Fibroblast of skin of right biceps (primary cell): ENCODE data around the gene SSBP3.
"Not testable (repeated sequence)": the region's sequence is repeated elsewhere in the genome, so short reads cannot be mapped to it uniquely, and the experiment has no call there.

ENCODE experiments used
- DNase-seq: peaks from one replicate; pipeline ENCODE4 v3.0.0-alpha.2; 2013

SSBP3 gene

GRCh38 chr1:54347955-54348699 is 58.1 kb downstream of the SSBP3 start:
- no peak for DNase-seq

- no peak for DNase-seq
Measured at GRCh38 chr1:54347261-54347954, 58.8 kb downstream of the SSBP3 start.

DNA sequence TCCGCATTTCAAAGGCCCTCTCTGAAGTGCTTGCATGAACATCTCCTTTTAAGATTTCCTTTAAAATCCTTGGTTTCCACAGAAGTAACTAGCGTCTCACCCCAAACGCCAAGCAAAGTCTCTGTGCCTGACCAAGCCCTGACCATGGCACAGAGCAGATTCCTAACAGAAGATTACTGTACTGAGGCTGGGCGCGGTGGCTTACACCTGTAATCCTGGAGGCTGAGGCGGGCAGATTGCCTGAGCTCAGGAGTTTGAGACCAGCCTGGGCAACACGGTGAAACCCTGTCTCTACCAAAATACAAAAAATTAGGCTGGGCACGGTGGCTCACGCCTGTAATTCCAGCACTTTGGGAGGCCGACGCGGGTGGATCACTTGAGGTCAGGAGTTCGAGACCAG is 60.6 kb downstream of the SSBP3 start:
- DNase-seq = not testable (repeated sequence)

DNA sequence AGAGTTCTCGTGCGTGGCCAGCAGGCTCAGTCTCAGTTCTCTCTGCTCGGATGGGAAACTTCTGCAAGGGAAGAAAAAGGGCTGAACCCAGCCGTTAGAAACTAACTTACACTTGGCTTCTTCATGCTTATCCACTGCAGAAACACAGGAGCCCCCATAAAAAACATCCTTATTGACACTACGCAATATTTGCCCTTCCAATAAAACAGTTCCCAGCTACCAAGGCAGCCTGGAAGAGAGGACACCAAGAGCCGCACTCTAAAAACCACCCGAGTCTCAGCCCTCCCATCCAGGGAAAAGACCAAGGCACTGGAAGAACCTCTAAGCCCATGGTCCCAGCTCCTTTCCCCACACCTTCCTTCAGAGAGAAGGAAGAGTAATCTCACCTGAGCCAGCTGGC is 61.1 kb downstream of the SSBP3 start:
- no peak for DNase-seq

DNA sequence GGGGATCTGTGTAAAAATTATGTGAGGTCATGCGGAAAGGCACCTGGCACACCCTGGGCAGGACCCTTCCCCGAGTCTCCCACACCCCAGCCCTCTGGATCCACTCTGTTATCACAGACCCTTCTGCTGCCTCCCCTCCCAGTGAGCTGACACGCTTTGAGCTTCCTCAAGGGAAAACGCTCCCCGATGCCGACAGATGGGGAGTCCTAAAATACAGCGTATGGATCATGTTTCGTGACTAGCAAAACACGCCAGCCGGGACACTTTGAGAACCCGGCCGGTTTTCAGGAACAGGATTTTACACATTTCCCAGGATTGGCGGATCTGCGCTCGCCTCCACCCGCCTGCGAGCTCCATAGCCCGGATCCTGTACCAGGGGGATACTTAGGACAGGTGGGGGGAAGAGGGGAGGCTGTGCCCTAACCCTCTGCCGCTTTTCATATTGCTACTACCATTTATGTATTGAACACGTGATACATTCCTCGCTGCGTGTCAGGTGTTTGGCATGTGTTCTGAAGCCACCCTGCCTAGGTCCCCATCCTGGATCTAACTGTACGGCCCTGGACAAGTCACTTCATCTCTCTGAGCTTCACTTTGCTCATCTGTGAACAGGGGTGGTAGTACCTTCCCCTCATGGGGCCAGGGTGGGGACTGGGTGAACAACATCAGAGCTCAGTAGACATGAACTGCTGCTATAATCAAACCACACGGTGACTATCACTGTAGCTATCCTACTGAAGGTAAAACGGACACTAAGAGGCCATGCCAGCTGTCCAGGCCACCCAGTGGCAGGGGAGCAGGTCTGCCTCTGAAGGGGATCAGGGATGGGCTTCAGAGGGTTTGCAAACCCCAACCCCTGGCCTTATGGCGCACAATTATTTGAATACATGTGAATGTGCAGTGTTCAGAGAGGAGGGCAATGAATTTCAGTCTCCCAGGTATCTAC is 63.2 kb downstream of the SSBP3 start:
- no peak for DNase-seq

- DNase-seq = no peak
Measured at GRCh38 chr1:54342288-54342687, 63.9 kb downstream of the SSBP3 start.

DNA sequence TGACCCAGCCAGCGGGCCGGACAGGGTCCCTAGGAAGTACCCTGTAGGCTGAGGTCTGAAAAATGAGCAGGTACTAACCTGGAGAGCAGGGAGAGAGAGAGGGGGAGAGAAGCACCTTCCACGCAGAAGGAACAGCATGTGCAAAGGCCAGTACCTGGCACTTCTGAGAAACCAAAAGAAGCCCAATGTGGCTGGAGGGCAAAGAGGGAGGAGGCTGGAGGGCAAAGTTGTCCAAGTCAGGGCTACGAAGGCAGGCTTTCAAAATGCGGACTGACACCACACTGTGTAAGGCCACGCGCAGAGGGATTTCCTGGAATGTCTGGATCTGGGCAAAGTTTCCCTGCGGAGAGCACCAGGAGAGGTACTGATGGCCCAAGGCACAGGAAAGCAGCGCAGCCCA is 64.4 kb downstream of the SSBP3 start:
- no peak for DNase-seq

GRCh38 chr1:54340878-54341277 is 65.3 kb downstream of the SSBP3 start:
- no peak for DNase-seq

GRCh38 chr1:54340434-54340833 is 65.8 kb downstream of the SSBP3 start:
- no peak for DNase-seq

DNA sequence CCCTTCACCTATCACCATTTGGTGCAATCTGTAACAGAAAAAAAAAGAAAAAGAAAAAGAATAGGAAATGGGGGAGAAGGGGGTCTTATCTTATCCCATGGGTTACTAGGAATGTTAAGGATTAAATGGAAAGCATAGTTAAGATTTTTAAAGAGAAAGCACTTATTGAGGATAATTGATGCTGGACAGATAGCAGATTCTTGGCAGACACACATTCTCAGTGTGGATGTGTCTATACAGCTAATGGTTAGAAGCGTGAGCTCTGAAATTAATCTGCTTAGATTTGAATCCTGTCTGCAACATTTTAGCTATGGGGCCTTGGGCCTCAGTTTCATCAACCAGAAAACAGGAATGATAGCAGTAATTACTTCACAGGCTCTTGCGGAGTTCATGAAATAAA is 67.1 kb downstream of the SSBP3 start:
- peak; percentile 27 for DNase-seq

GRCh38 chr1:54338464-54338863 is 67.7 kb downstream of the SSBP3 start:
- DNase-seq = peak; percentile 26

DNA sequence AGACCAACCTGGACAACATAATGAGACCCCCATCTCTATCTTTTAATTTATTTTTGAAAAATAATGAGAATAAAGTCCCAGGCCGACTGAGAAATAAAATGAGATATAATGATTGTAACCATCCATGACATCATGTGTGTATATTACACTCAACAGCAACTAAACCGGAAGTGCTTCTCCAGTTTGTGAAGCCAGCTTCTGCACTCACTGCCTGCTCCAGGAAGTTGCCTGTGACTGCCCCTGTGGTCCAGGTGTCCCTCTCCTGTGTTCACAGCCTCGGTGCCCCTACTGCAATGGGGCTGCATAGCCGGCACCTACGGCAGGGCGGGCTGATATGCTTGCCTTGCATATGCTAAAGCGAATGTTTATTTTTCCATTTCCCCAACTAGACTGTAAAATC is 68.3 kb downstream of the SSBP3 start:
- DNase-seq = peak; percentile 51

DNA sequence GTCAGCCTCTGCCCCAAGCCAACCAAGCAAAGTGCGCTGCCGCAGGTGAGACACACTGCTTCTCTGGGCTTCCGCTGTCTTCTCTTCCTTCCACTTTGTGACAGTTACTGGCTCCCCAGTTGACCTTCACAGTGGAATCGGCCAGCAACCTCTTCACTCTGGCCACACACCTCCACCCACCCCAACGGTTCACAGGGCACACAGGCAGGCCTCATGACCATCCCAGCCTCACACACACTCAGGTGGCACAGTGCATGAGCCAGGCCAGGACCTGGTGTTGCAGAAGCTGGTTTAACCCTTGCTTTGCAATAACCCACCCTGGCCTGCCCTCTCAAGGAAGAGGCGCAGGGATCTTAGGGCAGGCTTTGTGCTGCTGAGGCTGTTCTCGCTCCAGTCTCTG is 69.2 kb downstream of the SSBP3 start:
- DNase-seq = no peak

GRCh38 chr1:54336116-54336515 is 70.1 kb downstream of the SSBP3 start:
- DNase-seq = peak; percentile 75

DNA sequence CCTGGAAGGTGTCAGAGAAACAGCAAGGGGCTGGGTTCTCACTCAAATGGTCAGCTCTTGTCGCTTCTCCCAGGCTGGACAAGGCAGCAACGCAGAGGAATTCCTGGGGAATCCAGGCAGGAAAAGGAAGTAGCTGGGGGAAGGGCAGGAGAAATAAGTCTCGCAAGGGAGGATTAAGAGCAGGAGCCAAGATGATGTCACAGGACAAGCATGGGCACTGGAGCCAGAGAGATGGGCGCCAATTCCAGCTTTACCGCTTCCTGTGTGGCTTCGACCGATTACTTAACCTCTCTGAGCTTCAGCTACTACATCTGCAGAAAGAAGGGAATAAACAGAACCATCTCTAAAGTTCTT is 70.5 kb downstream of the SSBP3 start:
- peak; percentile 97 for DNase-seq

GRCh38 chr1:54335011-54335754 is 71.0 kb downstream of the SSBP3 start:
- peak; percentile 74 for DNase-seq

- DNase-seq = no peak
Measured at GRCh38 chr1:54332781-54333585, 73.2 kb downstream of the SSBP3 start.

DNA sequence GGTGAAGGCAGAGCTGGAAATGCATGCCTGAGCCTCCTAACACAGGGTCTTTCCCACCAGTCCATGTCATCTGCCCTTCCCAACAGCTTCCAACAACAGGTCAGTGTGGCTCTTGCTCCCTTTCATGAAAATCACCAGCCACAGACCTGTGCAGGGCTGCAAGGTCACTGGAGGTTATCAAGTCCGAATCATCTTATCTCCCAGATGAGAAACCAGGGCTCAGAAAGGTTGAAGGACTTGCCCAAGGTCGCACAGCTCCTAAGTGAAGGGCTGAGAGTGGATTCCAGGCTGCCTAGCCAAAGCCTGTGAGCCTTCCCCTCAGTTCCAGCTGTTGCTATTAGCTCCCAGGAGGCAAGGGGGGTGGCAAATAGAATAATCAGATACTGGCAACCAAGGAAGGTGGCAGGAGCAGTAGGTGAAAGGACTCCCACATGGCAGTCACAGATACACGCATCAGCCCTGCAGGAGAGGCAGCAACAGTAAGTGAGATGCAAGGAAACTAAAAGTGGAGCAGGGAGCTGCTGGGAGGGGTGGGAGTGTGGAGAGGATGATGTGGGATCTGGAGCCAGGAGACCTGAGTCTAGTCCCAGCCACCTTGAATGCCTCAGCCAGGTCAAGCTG is 74.2 kb downstream of the SSBP3 start:
- DNase-seq = no peak

DNA sequence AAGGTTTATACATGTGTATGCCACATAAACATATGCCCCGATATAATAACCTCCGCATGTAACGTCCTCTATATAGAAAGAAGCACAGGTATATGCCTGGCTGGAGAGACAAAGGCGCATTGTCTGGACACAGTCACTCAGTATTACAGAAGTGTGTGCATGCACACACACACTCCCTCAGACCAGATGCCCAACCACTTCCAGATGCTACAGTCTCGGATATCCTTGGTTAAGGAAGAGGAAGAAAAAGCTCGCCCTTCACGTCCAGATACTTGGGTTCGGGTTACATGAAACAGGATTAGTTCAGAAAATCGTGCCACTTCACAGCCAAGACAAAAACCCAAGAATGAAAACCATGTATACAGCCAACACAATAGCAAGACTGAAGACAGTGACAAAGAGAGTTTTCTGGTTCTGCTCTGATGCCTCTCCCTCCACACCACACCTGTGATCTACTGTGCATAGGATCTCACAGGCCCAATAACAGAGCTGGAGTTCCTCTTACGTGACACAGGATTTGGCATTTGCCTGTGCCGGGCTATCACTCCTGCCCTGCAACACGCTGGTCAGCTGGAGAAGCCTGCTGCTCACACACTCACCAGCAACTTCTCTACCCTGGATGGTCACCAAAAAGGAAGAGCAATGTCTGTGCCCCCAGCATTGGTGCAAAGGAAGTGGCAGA is 75.0 kb downstream of the SSBP3 start:
- peak; percentile 55 for DNase-seq

- no peak for DNase-seq
Measured at GRCh38 chr1:54329312-54330003, 76.7 kb downstream of the SSBP3 start.
